ENCODE results near the gene CDK2. TPM values are rescaled to one million over a fixed set of nuclear protein-coding genes. Genes with fewer than 3 reads are reported as not detected.

The CDK2 gene
- total RNA-seq, 2 donors from 2014 or later = 72.3 to 178 TPM

DNA sequence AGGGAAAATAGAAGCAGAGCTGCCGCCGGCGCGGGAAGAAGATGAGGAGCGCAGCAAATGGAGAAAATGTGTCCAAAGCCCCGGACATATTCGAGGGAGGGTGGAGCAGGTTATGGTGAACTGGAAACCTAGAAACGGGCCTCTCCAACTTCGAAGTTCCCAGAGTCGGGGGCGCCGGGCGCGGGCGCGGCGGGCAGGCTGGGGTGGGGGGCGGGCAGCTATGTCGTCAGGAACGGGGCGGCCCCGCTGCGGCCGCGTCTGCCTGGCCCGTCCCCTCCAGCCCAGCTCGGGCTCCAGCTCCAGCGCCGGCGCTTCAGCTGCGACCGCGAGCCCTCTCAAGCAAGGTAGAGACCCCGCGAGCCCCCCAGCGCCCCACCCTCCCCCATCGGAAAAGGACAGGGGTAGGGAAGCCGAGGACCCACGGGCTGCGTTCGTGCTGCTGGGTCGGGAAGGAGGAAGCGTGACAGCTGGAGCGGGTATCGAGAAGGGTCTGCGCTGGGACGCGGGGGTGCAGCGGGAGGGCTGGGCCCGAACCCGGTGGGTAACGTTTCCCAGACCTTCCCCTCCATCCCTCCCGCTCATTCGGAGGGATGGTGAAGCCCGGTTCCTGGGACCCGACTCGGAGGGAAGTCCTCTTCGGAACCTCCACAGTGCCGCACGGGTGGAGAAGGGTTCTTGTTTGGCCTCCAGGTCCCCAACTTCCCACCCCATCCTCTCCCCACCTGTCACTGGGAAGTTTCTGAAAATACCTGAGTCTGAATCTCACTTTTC is 34.7 kb upstream of the CDK2 start:
- H3K9me3 Mint-ChIP-seq = no peaks in the 10 kb centered on the region
- H3K4me1 Mint-ChIP-seq (ENCODE audit: low read depth in 2 of 2) = peaks cover 48 to 55% of the 10 kb centered on the region in 2 donors
- peak in 1 of 2 donors; percentile 30 for ATAC-seq
- H3K36me3 Mint-ChIP-seq = peaks cover 10% of the 10 kb centered on the region
- DNase-seq (ENCODE audit: low spot score) = peak; percentile 64
- peak overlapping the region; percentile 95 for H3K4me3 Mint-ChIP-seq
- H3K27ac Mint-ChIP-seq = peak overlapping the region; percentile 93 to 98
- H3K27me3 Mint-ChIP-seq = no peaks in the 10 kb centered on the region

DNA sequence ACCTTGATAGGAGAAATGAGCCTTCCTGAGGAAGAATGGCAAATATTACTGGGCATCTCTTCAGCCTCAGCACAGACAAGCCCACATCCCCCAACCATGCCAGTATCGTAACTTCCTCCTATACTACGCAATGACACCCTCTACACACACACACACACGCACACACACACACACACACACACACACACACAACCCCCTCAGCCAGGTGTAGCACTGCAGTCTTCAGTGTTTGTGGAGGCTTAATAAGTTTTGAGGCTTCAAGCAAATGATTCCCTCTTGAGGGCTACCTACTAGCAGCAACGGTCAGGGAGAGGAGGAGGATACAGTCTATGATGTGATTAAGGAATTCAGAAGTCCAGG is 34.1 kb upstream of the CDK2 start:
- ATAC-seq (peak in 1 of 2 donors; percentile 25), DNase-seq (ENCODE audit: low spot score) (no peak)
- Mint-ChIP-seq H3K36me3 (peaks cover 15% of the 10 kb centered on the region), H3K4me3 (peak overlapping the region; percentile 95), H3K27me3 (no peaks in the 10 kb centered on the region), H3K27ac (peak overlapping the region; percentile 93 to 98), H3K4me1 (ENCODE audit: low read depth in 2 of 2) (peaks cover 44 to 56% of the 10 kb centered on the region in 2 donors), H3K9me3 (no peaks in the 10 kb centered on the region)

DNA sequence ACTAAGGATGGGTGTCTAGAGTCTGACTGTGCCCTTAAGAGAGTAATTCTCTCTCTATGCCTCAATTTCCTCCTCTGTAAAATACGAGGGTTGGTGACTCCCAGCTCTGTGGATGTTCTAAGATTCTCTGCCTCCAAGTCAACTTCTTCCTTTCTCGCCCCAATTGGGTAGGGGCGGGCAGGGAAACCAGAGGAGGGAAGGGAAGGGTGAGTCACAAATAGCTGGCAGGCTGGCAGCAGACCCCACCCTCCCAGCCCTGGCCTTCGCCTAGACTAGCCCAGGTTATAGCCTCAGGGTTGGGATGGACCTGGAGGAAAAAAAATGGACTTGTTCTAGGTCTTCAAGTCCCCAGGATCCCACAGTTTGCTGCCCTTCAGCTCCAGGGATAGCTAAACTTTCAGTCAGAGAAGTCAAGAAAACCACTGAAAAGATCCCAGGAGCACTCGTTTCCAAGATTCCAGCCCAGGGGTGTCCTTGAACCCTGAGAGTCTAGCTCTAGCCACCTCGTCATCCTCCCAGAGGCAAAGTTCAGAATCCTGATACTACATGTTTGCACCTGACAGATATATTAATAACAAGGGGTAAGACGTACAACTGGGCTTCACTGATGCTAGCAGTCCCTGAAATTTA is 33.3 kb upstream of the CDK2 start:
- Mint-ChIP-seq H3K9me3 (no peaks in the 10 kb centered on the region), H3K27ac (no peak overlapping the region), H3K4me1 (ENCODE audit: low read depth in 2 of 2) (peaks cover 39 to 53% of the 10 kb centered on the region in 2 donors), H3K4me3 (peak overlapping the region; percentile 95), H3K36me3 (peaks cover 16% of the 10 kb centered on the region), H3K27me3 (no peaks in the 10 kb centered on the region)
- no peak for DNase-seq (ENCODE audit: low spot score)
- ATAC-seq = no peak

DNA sequence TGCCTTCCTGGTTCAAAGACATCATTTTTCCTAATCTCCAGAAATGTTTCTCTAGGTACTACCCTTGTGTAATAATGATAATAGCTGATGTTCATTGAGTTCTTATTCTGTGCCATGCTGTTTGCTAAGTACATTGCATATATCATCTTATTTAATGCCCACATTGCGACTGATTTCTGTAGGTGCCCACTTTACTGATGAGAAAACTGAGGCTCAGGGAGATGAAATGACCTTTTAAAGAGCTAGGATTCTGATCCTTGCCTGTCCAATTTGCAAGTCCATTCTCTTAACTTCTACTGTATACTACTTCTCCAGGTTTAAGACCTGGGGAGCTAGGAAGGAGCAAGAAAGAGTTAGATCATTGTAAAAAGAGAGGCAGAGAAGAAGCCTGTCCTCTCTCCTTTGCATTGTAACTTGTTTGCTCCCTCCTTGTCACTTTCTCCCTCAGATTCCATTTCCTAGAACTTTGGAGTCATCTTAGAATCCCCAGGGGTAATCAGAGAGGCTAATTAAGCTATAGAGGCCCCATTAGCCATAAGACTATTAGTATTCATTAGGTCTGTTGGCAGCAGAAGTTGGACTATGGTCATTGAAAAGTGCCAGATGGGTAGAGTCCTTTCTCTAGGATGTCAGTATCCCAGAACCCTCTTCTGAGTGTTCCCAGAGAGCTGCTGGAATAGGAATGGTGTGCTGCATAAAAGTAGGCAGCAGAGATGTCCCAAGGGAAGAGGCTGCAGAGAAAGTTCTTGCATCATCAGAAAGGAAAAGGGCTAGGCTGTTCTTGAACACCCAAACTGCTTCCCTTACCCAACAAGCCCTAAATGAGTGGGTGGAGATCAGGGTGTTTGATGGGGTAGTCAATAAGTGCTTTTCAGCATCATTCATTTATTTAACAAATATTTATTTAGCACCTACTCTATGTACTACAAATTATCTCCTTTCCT is 32.6 kb upstream of the CDK2 start:
- Mint-ChIP-seq H3K4me3 (no peak overlapping the region), H3K36me3 (peaks cover 16% of the 10 kb centered on the region)
- no peak for ATAC-seq

DNA sequence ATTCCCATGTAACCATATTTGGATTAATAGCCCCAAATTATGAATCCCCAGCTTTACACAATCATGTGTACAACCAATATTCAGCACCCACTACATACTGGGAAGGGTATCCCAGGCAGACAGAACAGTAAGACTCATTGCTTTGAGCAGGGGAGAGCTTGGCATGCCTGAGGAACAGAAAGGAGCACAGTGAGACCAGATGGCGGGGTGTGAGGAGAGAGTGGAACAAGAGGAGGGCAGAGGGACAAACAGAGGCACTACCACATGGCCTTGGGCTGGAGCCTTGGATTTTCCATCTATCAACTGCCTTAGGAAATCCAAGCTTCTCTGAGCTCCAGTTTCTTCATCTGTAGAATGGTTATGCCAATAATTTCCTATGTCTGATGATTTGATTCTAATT is 31.9 kb upstream of the CDK2 start:
- Mint-ChIP-seq H3K4me1 (ENCODE audit: low read depth in 2 of 2) (peaks cover 37 to 52% of the 10 kb centered on the region in 2 donors), H3K4me3 (peak overlapping the region; percentile 3), H3K36me3 (peaks cover 16% of the 10 kb centered on the region), H3K27me3 (no peaks in the 10 kb centered on the region), H3K9me3 (no peaks in the 10 kb centered on the region), H3K27ac (no peak overlapping the region)
- no peak for DNase-seq (ENCODE audit: low spot score)
- no peak for ATAC-seq

More for the DNA sequence above, 32.6 kb upstream of the CDK2 start:
- Mint-ChIP-seq H3K4me1 (ENCODE audit: low read depth in 2 of 2) (peaks cover 41 to 56% of the 10 kb centered on the region in 2 donors), H3K27me3 (no peaks in the 10 kb centered on the region), H3K27ac (no peak overlapping the region), H3K9me3 (no peaks in the 10 kb centered on the region)
- no peak for DNase-seq (ENCODE audit: low spot score)

DNA sequence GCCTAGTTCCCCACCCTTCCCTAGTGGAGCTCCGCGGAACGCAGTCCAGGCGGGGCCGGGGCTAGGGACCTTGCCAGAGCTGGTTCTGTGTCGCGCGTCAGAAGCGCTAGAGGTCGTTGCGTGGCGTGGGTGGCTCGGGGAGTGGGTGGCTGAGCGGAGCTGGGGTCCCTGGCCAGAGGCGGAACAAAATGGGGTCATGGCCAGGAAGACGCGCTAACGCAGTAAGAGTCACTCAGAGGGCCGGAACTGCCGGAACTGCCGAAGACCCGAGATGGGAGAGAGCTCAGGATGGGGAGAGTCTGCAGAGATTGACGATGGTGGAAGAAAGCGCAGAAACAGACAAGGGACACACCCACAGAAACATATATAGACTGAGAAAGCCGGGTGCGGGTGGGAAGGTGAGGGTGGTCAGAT is 30.9 kb upstream of the CDK2 start:
- Mint-ChIP-seq H3K27ac (peak overlapping the region in 1 of 2 donors; percentile 28), H3K36me3 (peaks cover 16% of the 10 kb centered on the region), H3K27me3 (no peaks in the 10 kb centered on the region), H3K4me1 (ENCODE audit: low read depth in 2 of 2) (peaks cover 37 to 52% of the 10 kb centered on the region in 2 donors), H3K9me3 (no peaks in the 10 kb centered on the region), H3K4me3 (no peak overlapping the region)
- ATAC-seq = no peak
- DNase-seq (ENCODE audit: low spot score) = no peak

DNA sequence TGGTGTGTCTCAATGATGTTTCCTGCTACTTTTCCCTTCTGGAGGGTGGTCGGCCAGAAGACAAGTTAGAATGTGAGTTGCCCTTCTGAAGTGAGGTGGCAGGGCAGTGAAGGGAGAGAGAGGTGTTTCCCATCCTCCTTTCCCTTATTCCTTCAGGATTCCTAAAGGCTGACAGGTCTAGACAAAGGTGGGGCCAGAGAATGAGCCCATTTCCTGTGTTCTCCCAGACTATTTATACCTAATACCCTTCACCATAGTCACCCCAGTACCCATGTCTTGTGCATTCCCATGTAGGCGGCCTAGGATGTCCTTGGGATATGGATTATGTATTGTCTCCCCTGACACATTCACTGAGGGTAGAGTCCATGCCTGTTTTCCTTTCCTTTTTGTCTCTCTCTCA is 28.6 kb upstream of the CDK2 start:
- Mint-ChIP-seq H3K4me3 (no peak overlapping the region), H3K27me3 (no peaks in the 10 kb centered on the region), H3K4me1 (ENCODE audit: low read depth in 2 of 2) (peaks cover 23 to 34% of the 10 kb centered on the region in 2 donors), H3K9me3 (no peaks in the 10 kb centered on the region), H3K27ac (peak overlapping the region in 1 of 2 donors; percentile 49), H3K36me3 (peaks cover 21% of the 10 kb centered on the region)
- DNase-seq (ENCODE audit: low spot score) (no peak), ATAC-seq (no peak)

DNA sequence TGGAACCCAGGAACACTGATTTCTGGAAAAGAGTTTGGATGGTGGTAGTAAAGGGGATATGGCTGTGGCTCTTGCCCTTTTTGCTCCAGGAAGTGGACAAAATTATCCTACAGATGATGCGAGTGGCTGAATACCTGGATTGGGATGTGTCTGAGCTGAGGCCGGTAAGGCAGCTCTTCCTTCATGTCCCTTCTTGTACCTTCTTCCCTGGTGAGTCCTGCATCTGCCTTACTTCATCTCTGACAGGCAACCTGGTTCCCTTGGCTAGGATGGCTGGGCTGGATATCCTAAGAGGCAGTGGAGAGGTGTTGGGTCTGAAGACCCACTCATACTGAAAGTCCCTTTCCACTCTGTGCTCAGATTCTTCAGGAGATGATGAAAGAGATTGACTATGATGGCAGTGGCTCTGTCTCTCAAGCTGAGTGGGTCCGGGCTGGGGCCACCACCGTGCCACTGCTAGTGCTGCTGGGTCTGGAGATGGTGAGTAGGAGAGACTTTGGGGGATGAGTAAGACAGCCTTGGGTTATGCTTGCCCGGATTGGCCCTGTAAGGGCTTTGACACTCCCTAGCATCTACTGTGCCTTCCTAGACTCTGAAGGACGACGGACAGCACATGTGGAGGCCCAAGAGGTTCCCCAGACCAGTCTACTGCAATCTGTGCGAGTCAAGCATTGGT is 27.7 kb upstream of the CDK2 start:
- Mint-ChIP-seq H3K4me3 (no peak overlapping the region), H3K36me3 (peaks cover 27% of the 10 kb centered on the region), H3K27me3 (no peaks in the 10 kb centered on the region), H3K4me1 (ENCODE audit: low read depth in 2 of 2) (peaks cover 18 to 29% of the 10 kb centered on the region in 2 donors), H3K27ac (peak overlapping the region in 1 of 2 donors; percentile 49), H3K9me3 (no peaks in the 10 kb centered on the region)
- DNase-seq (ENCODE audit: low spot score) (no peak), ATAC-seq (no peak)

DNA sequence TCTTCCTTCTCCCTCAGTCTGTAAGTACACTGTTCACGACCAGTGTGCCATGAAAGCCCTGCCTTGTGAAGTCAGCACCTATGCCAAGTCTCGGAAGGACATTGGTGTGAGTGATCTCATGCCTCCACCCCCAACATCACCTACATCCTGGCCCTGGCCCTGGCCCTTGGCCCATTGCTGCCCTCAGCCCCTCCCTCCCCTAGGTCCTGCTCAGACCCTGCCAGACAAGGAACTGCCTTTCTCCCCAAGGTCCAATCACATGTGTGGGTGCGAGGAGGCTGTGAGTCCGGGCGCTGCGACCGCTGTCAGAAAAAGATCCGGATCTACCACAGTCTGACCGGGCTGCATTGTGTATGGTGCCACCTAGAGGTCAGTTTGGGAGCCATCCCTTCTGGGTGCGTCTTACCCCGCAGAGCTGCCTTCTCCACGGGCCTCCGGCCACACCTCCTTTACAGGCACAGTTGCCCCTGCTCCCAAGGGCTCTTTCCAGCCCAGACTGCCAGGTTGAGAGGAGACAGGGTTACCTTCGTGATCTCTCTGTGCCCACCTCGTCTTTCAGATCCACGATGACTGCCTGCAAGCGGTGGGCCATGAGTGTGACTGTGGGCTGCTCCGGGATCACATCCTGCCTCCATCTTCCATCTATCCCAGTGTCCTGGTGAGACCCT is 26.4 kb upstream of the CDK2 start:
- H3K9me3 Mint-ChIP-seq = no peaks in the 10 kb centered on the region
- ATAC-seq (peak; percentile 95), DNase-seq (ENCODE audit: low spot score) (peak; percentile 85)
- peak overlapping the region; percentile 19 to 60 for H3K27ac Mint-ChIP-seq
- peaks cover 16 to 23% of the 10 kb centered on the region in 2 donors for H3K4me1 Mint-ChIP-seq (ENCODE audit: low read depth in 2 of 2)
- H3K4me3 Mint-ChIP-seq = no peak overlapping the region
- peaks cover 37% of the 10 kb centered on the region for H3K36me3 Mint-ChIP-seq
- H3K27me3 Mint-ChIP-seq = no peaks in the 10 kb centered on the region

DNA sequence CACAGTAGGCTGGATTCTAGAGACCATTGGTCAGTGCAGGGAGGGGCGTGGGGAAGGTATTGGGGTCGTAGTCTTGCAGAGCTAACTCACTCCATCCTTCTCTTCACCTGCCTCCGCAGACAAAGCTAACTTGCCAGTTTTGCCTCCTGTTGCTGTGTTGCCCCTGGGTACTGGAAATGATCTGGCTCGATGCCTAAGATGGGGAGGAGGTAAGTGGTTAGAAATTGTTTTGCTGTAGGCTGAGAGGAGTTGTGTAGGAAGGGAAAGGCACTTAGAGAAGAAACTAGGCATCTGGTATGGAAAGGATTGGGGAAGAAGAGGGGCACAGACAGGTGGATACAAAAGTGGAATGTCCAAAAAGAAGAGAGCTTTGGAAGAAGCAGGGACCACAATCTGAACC is 24.6 kb upstream of the CDK2 start:
- no peaks in the 10 kb centered on the region for H3K9me3 Mint-ChIP-seq
- peak overlapping the region in 1 of 2 donors; percentile 0 for H3K27ac Mint-ChIP-seq
- ATAC-seq (no peak), DNase-seq (ENCODE audit: low spot score) (no peak)
- H3K27me3 Mint-ChIP-seq = no peaks in the 10 kb centered on the region
- no peak overlapping the region for H3K4me3 Mint-ChIP-seq
- peaks cover 44% of the 10 kb centered on the region for H3K36me3 Mint-ChIP-seq
- H3K4me1 Mint-ChIP-seq (ENCODE audit: low read depth in 2 of 2) = peaks cover 16 to 23% of the 10 kb centered on the region in 2 donors

DNA sequence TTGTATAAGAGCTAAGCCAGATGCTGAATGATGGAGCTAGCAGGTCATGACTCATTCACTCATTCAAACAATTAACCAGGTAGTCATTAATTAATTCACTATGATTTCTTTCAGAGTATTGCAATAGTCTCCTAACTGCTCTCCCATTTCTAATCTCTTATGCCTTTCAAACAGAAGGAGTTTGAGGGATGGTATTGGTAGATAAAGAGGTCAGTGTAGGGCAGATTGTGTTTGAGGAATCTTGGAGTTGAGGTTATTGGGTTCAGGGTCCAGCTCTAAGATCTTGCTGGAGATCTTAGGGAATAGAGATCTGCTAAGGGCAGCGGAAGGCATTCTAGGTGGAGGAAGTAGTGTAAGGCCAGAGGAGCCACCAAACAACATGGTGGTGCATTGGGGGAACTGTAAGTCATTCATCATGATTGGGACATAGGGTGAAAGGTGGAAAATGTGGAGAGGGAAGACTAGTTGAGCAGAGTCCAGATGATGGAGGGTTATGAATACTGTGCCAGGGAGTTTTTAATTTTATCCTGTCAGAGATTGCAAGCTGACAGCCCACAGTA is 24.0 kb upstream of the CDK2 start:
- H3K36me3 Mint-ChIP-seq = peaks cover 38% of the 10 kb centered on the region
- peaks cover 16 to 18% of the 10 kb centered on the region in 2 donors for H3K4me1 Mint-ChIP-seq (ENCODE audit: low read depth in 2 of 2)
- DNase-seq (ENCODE audit: low spot score) (no peak), ATAC-seq (no peak)
- H3K27ac Mint-ChIP-seq = peak overlapping the region in 1 of 2 donors; percentile 0
- H3K9me3 Mint-ChIP-seq = no peaks in the 10 kb centered on the region
- H3K4me3 Mint-ChIP-seq = no peak overlapping the region
- H3K27me3 Mint-ChIP-seq = no peaks in the 10 kb centered on the region

DNA sequence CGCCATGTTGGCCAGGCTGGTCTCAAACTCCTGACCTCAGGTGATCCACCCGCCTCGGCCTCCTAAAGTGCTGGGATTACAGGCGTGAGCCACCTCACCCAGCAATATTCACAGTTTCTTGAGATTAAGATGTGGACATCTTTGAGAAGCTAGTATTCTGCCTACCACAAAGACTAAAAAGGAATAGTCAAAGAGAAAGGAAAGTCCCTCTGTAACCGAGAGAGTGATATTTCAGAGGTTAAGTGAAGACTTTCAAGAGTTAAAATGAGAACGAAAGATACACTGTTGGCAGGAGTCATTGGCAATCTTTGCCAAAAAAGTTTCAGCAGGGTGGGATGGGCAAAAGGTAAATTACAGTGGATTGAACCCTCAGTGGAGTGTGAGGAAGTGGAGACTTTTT is 20.1 kb upstream of the CDK2 start:
- Mint-ChIP-seq H3K27me3 (no peaks in the 10 kb centered on the region), H3K36me3 (peaks cover 42% of the 10 kb centered on the region), H3K27ac (peak overlapping the region; percentile 36 to 48), H3K4me3 (no peak overlapping the region), H3K9me3 (no peaks in the 10 kb centered on the region), H3K4me1 (ENCODE audit: low read depth in 2 of 2) (no peaks in the 10 kb centered on the region)
- no peak for ATAC-seq
- no peak for DNase-seq (ENCODE audit: low spot score)

Measured in natural killer cell treated with Interleukin-12 subunit alpha and Interleukin-12 subunit beta and Interleukin-15 and Interleukin-18, amount 100 ng/mL, for 72 hours (primary cell).